ENCODE measurements around the gene APAF1.

- TF ChIP-seq CTCF (IDR thresholded peaks at IDR 0.05 in 2 of 3, conservative IDR thresholded peaks at IDR 0.05 in 1 of 3; ENCODE audit: control insufficient read depth in 2 of 3, extremely low read depth in 1 of 3, insufficient read depth in 1 of 3, low read depth in 3 of 3, low read length in 3 of 3): no peak
- no peak for TF ChIP-seq JUND (IDR thresholded peaks at IDR 0.05; ENCODE audit: low read depth, low read length)
- no peak for TF ChIP-seq RELA (IDR thresholded peaks at IDR 0.05; ENCODE audit: borderline replicate concordance, partially characterized antibody)
- no peak for TF ChIP-seq BMI1 (IDR thresholded peaks at IDR 0.05; ENCODE audit: borderline replicate concordance)
- no peak for TF ChIP-seq POLR2AphosphoS5 (IDR thresholded peaks at IDR 0.05; ENCODE audit: low read length)
- TF ChIP-seq POLR2A (IDR thresholded peaks at IDR 0.05; ENCODE audit: low read depth, low read length): no peak
- no peak for TF ChIP-seq HDAC2 (IDR thresholded peaks at IDR 0.05)
- no peak for TF ChIP-seq NR2C1 (IDR thresholded peaks at IDR 0.05)
- no peak for TF ChIP-seq E2F8 (IDR thresholded peaks at IDR 0.05; ENCODE audit: low read depth, partially characterized antibody)
- no peak for TF ChIP-seq EP300 (IDR thresholded peaks at IDR 0.05; ENCODE audit: borderline replicate concordance in 1 of 2, control insufficient read depth in 1 of 2, low read depth in 2 of 2, low read length in 2 of 2)
- TF ChIP-seq NFIC (IDR thresholded peaks at IDR 0.05; ENCODE audit: low read depth, low read length): no peak
- no peak for TF ChIP-seq RB1 (IDR thresholded peaks at IDR 0.05; ENCODE audit: borderline replicate concordance)
- no peak for TF ChIP-seq ATF2 (IDR thresholded peaks at IDR 0.05; ENCODE audit: low read length)
Observed at GRCh38 chr12:98724384-98725155, 79.5 kb downstream of the APAF1 start.
